WTC11 (cell line): ENCODE results near the gene OR2D3. TPM values are rescaled to one million over a fixed set of nuclear protein-coding genes. Genes with fewer than 3 reads are reported as not detected.

Experiments used
- ATAC-seq: fragments of 200-7000 bp; cut with Tn5 transposase; 2 replicates; pipeline ENCODE4 v1.10.0; 2021; ENCODE audit warnings: mild to moderate bottlenecking, moderate library complexity
- CTCF ChIA-PET: fragments of 300-600 bp; sonication (Branson Sonifier 250); formaldehyde crosslinking; loops from one replicate; lab custom pipeline; 2021; ENCODE audit warnings: antibody characterized with exemption; lab: Charles Lee
- POLR2A ChIA-PET: fragments of 350-600 bp; sonication (Branson Sonifier 250); formaldehyde crosslinking; loops from one replicate; lab custom pipeline; 2021; ENCODE audit warnings: antibody characterized with exemption; lab: Charles Lee
- DNase-seq: peaks from one replicate; pipeline ENCODE4 v3.0.0; 2021; ENCODE audit warnings: low spot score
- H3K27ac Mint-ChIP-seq: 2 replicates; pipeline ENCODE4 v1.8.0; 2021; ENCODE audit warnings: mixed read lengths
- H3K27me3 Mint-ChIP-seq: 2 replicates; pipeline ENCODE4 v1.8.0; 2021; ENCODE audit warnings: low read depth, mild to moderate bottlenecking, moderate library complexity, mixed read lengths
- H3K36me3 Mint-ChIP-seq: 2 replicates; pipeline ENCODE4 v1.8.0; 2021; ENCODE audit warnings: mixed read lengths
- H3K4me1 Mint-ChIP-seq: 2 replicates; pipeline ENCODE4 v1.8.0; 2022; ENCODE audit warnings: mixed read lengths
- H3K4me3 Mint-ChIP-seq: 2 replicates; pipeline ENCODE4 v1.8.0; 2021; ENCODE audit warnings: mild to moderate bottlenecking, moderate library complexity, mixed read lengths
- H3K9me3 Mint-ChIP-seq: 2 replicates; pipeline ENCODE4 v1.8.0; 2021; ENCODE audit warnings: mixed read lengths
- CREB1 ChIP-seq: sonication (generic); formaldehyde crosslinking; IDR thresholded peaks from 2 replicates; pipeline ENCODE4 v1.8.0; 2023; ENCODE audit warnings: mild to moderate bottlenecking, missing genetic modification reagents
- ELF4 ChIP-seq: sonication (generic); formaldehyde crosslinking; IDR thresholded peaks from 2 replicates; pipeline ENCODE4 v1.8.1; 2022; ENCODE audit warnings: low read depth, mild to moderate bottlenecking, moderate library complexity, missing genetic modification reagents
- FOXK1 ChIP-seq: sonication (generic); formaldehyde crosslinking; IDR thresholded peaks from 2 replicates; pipeline ENCODE4 v1.8.0; 2022; ENCODE audit warnings: mild to moderate bottlenecking, moderate library complexity, missing genetic modification reagents
- FOXP4 ChIP-seq: sonication (generic); formaldehyde crosslinking; IDR thresholded peaks from 2 replicates; pipeline ENCODE4 v1.8.0; 2022; ENCODE audit warnings: mild to moderate bottlenecking, missing genetic modification reagents
- PRDM15 ChIP-seq: sonication (generic); formaldehyde crosslinking; IDR thresholded peaks from 2 replicates; pipeline ENCODE4 v1.8.0; 2022; ENCODE audit warnings: missing genetic modification reagents
- RELA ChIP-seq: sonication (generic); formaldehyde crosslinking; IDR thresholded peaks from 2 replicates; pipeline ENCODE4 v1.8.1; 2022; ENCODE audit warnings: missing genetic modification reagents, mild to moderate bottlenecking, borderline replicate concordance
- STAT6 ChIP-seq: sonication (generic); formaldehyde crosslinking; conservative IDR thresholded peaks from 2 replicates; pipeline ENCODE4 v1.8.1; 2023; ENCODE audit warnings: mild to moderate bottlenecking, low read depth, missing genetic modification reagents, moderate library complexity
- TP53 ChIP-seq: sonication (generic); formaldehyde crosslinking; IDR thresholded peaks from 2 replicates; pipeline ENCODE4 v1.8.1; 2023; ENCODE audit warnings: mild to moderate bottlenecking, missing genetic modification reagents
- ZMAT4 ChIP-seq: fragments of 250-450 bp; sonication (Bioruptor Pico); IDR thresholded peaks from 2 replicates; pipeline ENCODE4 v1.9.0; 2021; ENCODE audit warnings: mild to moderate bottlenecking
- total RNA-seq: library from RNA; stranded (reverse); gene quantifications from 3 replicates; pipeline ENCODE4 v1.2.3, GENCODE V29; 2021
- TF ChIP-seq, protein P1 (sequence below): sonication (generic); formaldehyde crosslinking; IDR thresholded peaks from 2 replicates; pipeline ENCODE4 v1.8.1; 2022; ENCODE audit warnings: mild to moderate bottlenecking, moderate library complexity, missing genetic modification reagents
- TF ChIP-seq, protein P2 (sequence below): sonication (generic); formaldehyde crosslinking; IDR thresholded peaks from 2 replicates; pipeline ENCODE4 v1.8.1; 2022; ENCODE audit warnings: mild to moderate bottlenecking, missing genetic modification reagents, moderate library complexity, borderline replicate concordance
- TF ChIP-seq, protein P3 (sequence below): fragments of 200-600 bp; IDR thresholded peaks from 2 replicates; pipeline ENCODE4 v1.8.0; 2022; ENCODE audit warnings: antibody characterized with exemption
- TF ChIP-seq, protein P4 (sequence below): sonication (generic); formaldehyde crosslinking; IDR thresholded peaks from 2 replicates; pipeline ENCODE4 v1.8.1; 2022; ENCODE audit warnings: missing genetic modification reagents, borderline replicate concordance
- TF ChIP-seq, protein P5 (sequence below): sonication (generic); formaldehyde crosslinking; IDR thresholded peaks from 2 replicates; pipeline ENCODE4 v1.8.0; 2023; ENCODE audit warnings: missing genetic modification reagents, mild to moderate bottlenecking, borderline replicate concordance

The OR2D3 gene
- total RNA-seq, 1 experiment from 2014 or later: not detected

DNA sequence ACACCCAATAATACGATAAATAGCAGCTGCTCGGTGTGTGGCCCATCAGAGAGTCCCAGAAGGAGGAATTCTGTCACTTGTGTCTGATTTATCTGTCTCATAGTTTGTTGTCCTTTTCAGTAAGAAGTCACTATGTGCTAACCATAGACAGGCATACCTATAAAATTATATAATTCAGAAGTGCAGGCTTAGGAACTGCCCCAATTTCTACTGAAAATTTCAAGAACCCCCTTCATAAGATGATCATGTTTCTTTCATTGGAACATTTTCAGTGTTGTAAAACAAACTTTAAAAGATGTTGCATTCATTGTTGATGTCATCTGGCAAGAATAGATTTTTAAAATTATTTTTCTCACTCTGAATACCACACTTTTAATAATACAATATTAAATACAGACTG is 28.4 kb upstream of the OR2D3 start, which contains the start of gene OR2D2:
Gene OR2D2, minus strand, starts transcription at position 101 of the 400 bp plus-strand sequence. Its CDS starts 0 bp downstream, at position 101.
- ATAC-seq (no peak), DNase-seq (no peak)
- ChIA-PET POLR2A (no interaction called here), CTCF (no interaction called here)
- Mint-ChIP-seq H3K27ac (no peak within 1 kb of the TSS), H3K36me3 (no peaks in the 10 kb centered on the region), H3K4me3 (no peak within 1 kb of the TSS), H3K4me1 (no peaks in the 10 kb centered on the region), H3K27me3 (no peaks in the 10 kb centered on the region), H3K9me3 (peaks cover 12% of the 10 kb centered on the region)
- TF ChIP-seq, protein P1, sequence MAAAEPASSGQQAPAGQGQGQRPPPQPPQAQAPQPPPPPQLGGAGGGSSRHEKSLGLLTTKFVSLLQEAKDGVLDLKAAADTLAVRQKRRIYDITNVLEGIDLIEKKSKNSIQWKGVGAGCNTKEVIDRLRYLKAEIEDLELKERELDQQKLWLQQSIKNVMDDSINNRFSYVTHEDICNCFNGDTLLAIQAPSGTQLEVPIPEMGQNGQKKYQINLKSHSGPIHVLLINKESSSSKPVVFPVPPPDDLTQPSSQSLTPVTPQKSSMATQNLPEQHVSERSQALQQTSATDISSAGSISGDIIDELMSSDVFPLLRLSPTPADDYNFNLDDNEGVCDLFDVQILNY (CRISPR knock-in tag): no peak
- no peak for TF ChIP-seq CREB1

- no peaks in the 10 kb centered on the region for H3K27me3 Mint-ChIP-seq
- POLR2A ChIA-PET: no interaction called here
- peaks cover 2% of the 10 kb centered on the region; the same call in 1 of the 2 replicates for H3K9me3 Mint-ChIP-seq
- ATAC-seq: peak; percentile 80
- no peak for DNase-seq
- H3K4me1 Mint-ChIP-seq: no peaks in the 10 kb centered on the region
- no peaks in the 10 kb centered on the region for H3K36me3 Mint-ChIP-seq
- H3K4me3 Mint-ChIP-seq: no peak overlapping the region
- H3K27ac Mint-ChIP-seq: no peak overlapping the region
- CTCF ChIA-PET: interaction anchor here (1.1 kb wide), 3 partner anchors 9 to 193 kb away, joined by 3 to 6 read pairs (median 4); no protein-coding TSS in a partner anchor
- no peak for TF ChIP-seq ELF4 (CRISPR knock-in tag)
- TF ChIP-seq, protein P2, sequence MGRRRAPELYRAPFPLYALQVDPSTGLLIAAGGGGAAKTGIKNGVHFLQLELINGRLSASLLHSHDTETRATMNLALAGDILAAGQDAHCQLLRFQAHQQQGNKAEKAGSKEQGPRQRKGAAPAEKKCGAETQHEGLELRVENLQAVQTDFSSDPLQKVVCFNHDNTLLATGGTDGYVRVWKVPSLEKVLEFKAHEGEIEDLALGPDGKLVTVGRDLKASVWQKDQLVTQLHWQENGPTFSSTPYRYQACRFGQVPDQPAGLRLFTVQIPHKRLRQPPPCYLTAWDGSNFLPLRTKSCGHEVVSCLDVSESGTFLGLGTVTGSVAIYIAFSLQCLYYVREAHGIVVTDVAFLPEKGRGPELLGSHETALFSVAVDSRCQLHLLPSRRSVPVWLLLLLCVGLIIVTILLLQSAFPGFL (CRISPR knock-in tag): no peak
- TF ChIP-seq, protein P3, sequence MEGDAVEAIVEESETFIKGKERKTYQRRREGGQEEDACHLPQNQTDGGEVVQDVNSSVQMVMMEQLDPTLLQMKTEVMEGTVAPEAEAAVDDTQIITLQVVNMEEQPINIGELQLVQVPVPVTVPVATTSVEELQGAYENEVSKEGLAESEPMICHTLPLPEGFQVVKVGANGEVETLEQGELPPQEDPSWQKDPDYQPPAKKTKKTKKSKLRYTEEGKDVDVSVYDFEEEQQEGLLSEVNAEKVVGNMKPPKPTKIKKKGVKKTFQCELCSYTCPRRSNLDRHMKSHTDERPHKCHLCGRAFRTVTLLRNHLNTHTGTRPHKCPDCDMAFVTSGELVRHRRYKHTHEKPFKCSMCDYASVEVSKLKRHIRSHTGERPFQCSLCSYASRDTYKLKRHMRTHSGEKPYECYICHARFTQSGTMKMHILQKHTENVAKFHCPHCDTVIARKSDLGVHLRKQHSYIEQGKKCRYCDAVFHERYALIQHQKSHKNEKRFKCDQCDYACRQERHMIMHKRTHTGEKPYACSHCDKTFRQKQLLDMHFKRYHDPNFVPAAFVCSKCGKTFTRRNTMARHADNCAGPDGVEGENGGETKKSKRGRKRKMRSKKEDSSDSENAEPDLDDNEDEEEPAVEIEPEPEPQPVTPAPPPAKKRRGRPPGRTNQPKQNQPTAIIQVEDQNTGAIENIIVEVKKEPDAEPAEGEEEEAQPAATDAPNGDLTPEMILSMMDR: no peak
- TF ChIP-seq, protein P4, sequence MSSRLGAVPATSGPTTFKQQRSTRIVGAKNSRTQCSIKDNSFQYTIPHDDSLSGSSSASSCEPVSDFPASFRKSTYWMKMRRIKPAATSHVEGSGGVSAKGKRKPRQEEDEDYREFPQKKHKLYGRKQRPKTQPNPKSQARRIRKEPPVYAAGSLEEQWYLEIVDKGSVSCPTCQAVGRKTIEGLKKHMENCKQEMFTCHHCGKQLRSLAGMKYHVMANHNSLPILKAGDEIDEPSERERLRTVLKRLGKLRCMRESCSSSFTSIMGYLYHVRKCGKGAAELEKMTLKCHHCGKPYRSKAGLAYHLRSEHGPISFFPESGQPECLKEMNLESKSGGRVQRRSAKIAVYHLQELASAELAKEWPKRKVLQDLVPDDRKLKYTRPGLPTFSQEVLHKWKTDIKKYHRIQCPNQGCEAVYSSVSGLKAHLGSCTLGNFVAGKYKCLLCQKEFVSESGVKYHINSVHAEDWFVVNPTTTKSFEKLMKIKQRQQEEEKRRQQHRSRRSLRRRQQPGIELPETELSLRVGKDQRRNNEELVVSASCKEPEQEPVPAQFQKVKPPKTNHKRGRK (CRISPR knock-in tag): no peak
- TF ChIP-seq ZMAT4 (CRISPR knock-in tag): no peak
- TF ChIP-seq RELA (CRISPR knock-in tag): no peak
- TF ChIP-seq STAT6: no peak
- TF ChIP-seq FOXK1 (CRISPR knock-in tag): no peak
- TF ChIP-seq, protein P5, sequence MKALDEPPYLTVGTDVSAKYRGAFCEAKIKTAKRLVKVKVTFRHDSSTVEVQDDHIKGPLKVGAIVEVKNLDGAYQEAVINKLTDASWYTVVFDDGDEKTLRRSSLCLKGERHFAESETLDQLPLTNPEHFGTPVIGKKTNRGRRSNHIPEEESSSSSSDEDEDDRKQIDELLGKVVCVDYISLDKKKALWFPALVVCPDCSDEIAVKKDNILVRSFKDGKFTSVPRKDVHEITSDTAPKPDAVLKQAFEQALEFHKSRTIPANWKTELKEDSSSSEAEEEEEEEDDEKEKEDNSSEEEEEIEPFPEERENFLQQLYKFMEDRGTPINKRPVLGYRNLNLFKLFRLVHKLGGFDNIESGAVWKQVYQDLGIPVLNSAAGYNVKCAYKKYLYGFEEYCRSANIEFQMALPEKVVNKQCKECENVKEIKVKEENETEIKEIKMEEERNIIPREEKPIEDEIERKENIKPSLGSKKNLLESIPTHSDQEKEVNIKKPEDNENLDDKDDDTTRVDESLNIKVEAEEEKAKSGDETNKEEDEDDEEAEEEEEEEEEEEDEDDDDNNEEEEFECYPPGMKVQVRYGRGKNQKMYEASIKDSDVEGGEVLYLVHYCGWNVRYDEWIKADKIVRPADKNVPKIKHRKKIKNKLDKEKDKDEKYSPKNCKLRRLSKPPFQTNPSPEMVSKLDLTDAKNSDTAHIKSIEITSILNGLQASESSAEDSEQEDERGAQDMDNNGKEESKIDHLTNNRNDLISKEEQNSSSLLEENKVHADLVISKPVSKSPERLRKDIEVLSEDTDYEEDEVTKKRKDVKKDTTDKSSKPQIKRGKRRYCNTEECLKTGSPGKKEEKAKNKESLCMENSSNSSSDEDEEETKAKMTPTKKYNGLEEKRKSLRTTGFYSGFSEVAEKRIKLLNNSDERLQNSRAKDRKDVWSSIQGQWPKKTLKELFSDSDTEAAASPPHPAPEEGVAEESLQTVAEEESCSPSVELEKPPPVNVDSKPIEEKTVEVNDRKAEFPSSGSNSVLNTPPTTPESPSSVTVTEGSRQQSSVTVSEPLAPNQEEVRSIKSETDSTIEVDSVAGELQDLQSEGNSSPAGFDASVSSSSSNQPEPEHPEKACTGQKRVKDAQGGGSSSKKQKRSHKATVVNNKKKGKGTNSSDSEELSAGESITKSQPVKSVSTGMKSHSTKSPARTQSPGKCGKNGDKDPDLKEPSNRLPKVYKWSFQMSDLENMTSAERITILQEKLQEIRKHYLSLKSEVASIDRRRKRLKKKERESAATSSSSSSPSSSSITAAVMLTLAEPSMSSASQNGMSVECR (CRISPR knock-in tag): no peak
- TF ChIP-seq FOXP4: no peak
- no peak for TF ChIP-seq PRDM15 (CRISPR knock-in tag)
- no peak for TF ChIP-seq TP53
These were observed 26.7 kb upstream of the OR2D3 start for GRCh38 chr11:6894097-6894496.
